ENCODE measurements around the gene FKBP1B.

- no peak for TF ChIP-seq CTCF (IDR thresholded peaks at IDR 0.05 in 8 of 11, conservative IDR thresholded peaks at IDR 0.05 in 3 of 11)
- no peak for TF ChIP-seq POLR2A (IDR thresholded peaks at IDR 0.05)
Measured at GRCh38 chr2:24040511-24040910, 9.0 kb upstream of the FKBP1B start.

All from spleen (tissue), 7 donors.